Measurements from ENCODE around the gene EIF3A.

DNA sequence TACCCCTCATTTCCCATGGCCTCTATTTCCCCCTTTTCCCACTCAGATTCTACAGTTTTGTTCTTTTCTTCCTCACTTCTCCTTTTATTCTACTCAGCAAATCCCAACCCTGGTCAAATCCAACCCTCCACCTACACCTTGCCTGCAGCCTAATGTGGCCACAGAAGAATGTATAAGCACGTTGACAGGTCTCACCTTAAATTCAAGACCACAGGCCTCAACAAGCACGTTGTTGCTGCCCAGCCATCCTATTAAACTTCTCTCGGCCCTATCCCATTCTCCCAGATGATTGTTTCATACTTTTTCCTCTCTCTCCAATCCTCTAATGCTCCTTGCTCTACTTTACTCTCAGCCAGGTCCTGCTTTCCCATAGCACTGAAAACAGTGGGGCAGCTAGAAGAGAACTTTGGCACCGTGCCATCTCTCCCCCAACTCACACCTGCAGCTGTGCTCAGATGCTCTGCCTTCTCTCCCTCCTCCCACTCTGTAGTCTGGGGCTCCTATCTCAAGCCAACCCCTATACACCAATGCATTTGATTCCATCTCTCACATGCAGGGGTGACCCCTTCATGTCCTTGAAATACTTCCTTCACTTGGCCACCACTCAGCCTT lies 6.8 kb upstream of the EIF3A start:
- TF ChIP-seq, protein P1, sequence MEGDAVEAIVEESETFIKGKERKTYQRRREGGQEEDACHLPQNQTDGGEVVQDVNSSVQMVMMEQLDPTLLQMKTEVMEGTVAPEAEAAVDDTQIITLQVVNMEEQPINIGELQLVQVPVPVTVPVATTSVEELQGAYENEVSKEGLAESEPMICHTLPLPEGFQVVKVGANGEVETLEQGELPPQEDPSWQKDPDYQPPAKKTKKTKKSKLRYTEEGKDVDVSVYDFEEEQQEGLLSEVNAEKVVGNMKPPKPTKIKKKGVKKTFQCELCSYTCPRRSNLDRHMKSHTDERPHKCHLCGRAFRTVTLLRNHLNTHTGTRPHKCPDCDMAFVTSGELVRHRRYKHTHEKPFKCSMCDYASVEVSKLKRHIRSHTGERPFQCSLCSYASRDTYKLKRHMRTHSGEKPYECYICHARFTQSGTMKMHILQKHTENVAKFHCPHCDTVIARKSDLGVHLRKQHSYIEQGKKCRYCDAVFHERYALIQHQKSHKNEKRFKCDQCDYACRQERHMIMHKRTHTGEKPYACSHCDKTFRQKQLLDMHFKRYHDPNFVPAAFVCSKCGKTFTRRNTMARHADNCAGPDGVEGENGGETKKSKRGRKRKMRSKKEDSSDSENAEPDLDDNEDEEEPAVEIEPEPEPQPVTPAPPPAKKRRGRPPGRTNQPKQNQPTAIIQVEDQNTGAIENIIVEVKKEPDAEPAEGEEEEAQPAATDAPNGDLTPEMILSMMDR (IDR thresholded peaks at IDR 0.05): no peak
- TF ChIP-seq POLR2AphosphoS5 (IDR thresholded peaks at IDR 0.05) (no peak), POLR2A (IDR thresholded peaks at IDR 0.05) (no peak)

Data from prostate gland (tissue), 2 donors.